Hepatocyte (in vitro differentiated cells): ENCODE measurements around the gene ASGR1. TPM values are rescaled to one million over a fixed set of nuclear protein-coding genes. Genes with fewer than 3 reads are reported as not detected.

Experiments
- DNase-seq: peaks from one replicate; pipeline ENCODE4 v3.0.0-alpha.2; 2016; ENCODE audit warnings: low spot score
- H2AFZ ChIP-seq: fragments of 200-600 bp; sonication (generic); 2 replicates; pipeline ENCODE4 v1.6.0; 2016; ENCODE audit warnings: antibody characterized with exemption, mild to moderate bottlenecking
- H3K27ac ChIP-seq: fragments of 200-600 bp; sonication (generic); 2 replicates; pipeline ENCODE4 v1.5.1; 2016; ENCODE audit warnings: mild to moderate bottlenecking
- H3K27me3 ChIP-seq: fragments of 200-600 bp; sonication (generic); 2 replicates; pipeline ENCODE4 v1.6.1; 2016
- H3K36me3 ChIP-seq: fragments of 200-600 bp; sonication (generic); replicated peaks from 2 replicates; pipeline ENCODE4 v1.5.1; 2016; ENCODE audit warnings: low read depth; ENCODE audit not compliant: insufficient read depth
- H3K4me1 ChIP-seq: fragments of 200-600 bp; sonication (generic); 2 replicates; pipeline ENCODE4 v1.5.1; 2016; ENCODE audit warnings: mild to moderate bottlenecking, moderate library complexity; ENCODE audit not compliant: insufficient read depth
- H3K4me2 ChIP-seq: fragments of 200-600 bp; sonication (generic); 2 replicates; pipeline ENCODE4 v1.6.0; 2016
- H3K4me3 ChIP-seq: fragments of 200-600 bp; sonication (generic); 2 replicates; pipeline ENCODE4 v1.5.1; 2016; ENCODE audit warnings: mild to moderate bottlenecking
- H3K79me2 ChIP-seq: fragments of 200-600 bp; sonication (generic); 2 replicates; pipeline ENCODE4 v1.6.0; 2017; ENCODE audit warnings: mild to moderate bottlenecking
- H3K9me2 ChIP-seq: fragments of 200-600 bp; sonication (generic); replicated peaks from 2 replicates; pipeline ENCODE4 v1.6.0; 2017; ENCODE audit warnings: mild to moderate bottlenecking; ENCODE audit not compliant: insufficient read depth
- H3K9me3 ChIP-seq: fragments of 200-600 bp; sonication (generic); 2 replicates; pipeline ENCODE4 v1.5.1; 2016; ENCODE audit warnings: low read depth, mild to moderate bottlenecking
- H4K20me1 ChIP-seq: fragments of 200-600 bp; sonication (generic); 2 replicates; pipeline ENCODE4 v1.6.0; 2016; ENCODE audit warnings: mild to moderate bottlenecking; ENCODE audit not compliant: insufficient read depth, poor library complexity, severe bottlenecking
- EZH2 ChIP-seq: fragments of 200-600 bp; sonication (generic); IDR thresholded peaks from 2 replicates; pipeline ENCODE4 v1.6.1; 2016; ENCODE audit warnings: antibody characterized with exemption, mild to moderate bottlenecking, borderline replicate concordance
- EZH2phosphoT487 ChIP-seq: fragments of 200-600 bp; sonication (generic); IDR thresholded peaks from one replicate; pipeline ENCODE4 v1.6.1; 2018; ENCODE audit warnings: antibody characterized with exemption, mild to moderate bottlenecking, low read depth, moderate library complexity; ENCODE audit not compliant: unreplicated experiment, severe bottlenecking
- WGBS: methylation state at CpG from one replicate; pipeline ENCODE4 v1.1.6; 2016; ENCODE audit warnings: low lambda C conversion rate; ENCODE audit errors: missing lambda C conversion rate; 5-methylcytosine and 5-hydroxymethylcytosine counted together
- polyA plus RNA-seq: library from polyadenylated mRNA; unstranded; fragments of >200 nt; fragmentation: Nextera tagmentation; extraction: Ambion mirVana; gene quantifications from 2 replicates; pipeline ENCODE4 v1.2.1, GENCODE V29; 2016
- total RNA-seq: library from RNA; depleted of rRNA; stranded (reverse); fragments of >200 nt; gene quantifications from 2 replicates; pipeline ENCODE4 v1.2.3, GENCODE V29; 2014
- TF ChIP-seq, protein P1 (sequence below): fragments of 200-600 bp; sonication (generic); IDR thresholded peaks from 2 replicates; pipeline ENCODE4 v1.5.1; 2016; ENCODE audit warnings: antibody characterized with exemption, mild to moderate bottlenecking; ENCODE audit not compliant: poor library complexity

Gene ASGR1
- total and polyA plus RNA-seq, 2 experiments from 2014 or later, result 74.0 to 140 TPM

DNA sequence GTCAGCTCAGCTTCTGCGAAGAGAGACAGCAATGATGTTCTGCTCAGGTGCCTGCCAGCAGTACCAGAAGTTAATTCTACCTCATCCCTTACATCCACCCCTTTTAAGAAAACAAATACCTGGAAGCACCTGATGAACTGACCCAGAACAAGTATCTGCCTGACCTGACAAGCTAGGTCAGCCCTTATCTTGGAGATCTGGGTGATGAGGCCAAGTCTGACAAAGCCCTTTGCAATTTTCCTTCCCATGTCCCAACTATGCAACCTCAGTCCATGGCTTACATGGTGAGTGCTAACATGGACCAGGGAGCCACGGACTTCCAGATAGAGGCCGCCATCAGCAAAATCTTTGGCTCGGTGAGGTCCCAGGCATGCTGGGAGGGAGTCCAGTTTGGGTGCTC, 44.2 kb upstream of the ASGR1 start:
- peaks cover 4% of the 10 kb centered on the region for H4K20me1 ChIP-seq
- no peaks in the 10 kb centered on the region for H3K36me3 ChIP-seq

DNA sequence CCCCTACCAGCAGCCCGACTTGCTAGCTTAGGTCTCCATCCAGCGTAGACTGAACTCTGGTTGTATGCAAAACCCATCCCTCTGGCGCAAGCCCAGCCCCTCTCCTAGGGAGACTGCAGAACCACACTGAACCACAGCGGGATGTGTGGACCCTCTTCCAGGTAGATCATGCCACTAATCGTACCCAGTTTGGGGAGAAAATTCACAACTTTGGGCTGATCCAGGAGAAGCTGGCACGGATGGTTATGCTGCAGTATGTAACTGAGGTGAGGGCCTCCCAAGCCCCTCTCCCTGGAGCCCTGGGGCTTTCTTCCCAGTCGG, 43.8 kb upstream of the ASGR1 start:
- no peak overlapping the region for H2AFZ ChIP-seq
- H3K9me3 ChIP-seq, result no peaks in the 10 kb centered on the region
- TF ChIP-seq EZH2phosphoT487, result no peak
- TF ChIP-seq, protein P1, sequence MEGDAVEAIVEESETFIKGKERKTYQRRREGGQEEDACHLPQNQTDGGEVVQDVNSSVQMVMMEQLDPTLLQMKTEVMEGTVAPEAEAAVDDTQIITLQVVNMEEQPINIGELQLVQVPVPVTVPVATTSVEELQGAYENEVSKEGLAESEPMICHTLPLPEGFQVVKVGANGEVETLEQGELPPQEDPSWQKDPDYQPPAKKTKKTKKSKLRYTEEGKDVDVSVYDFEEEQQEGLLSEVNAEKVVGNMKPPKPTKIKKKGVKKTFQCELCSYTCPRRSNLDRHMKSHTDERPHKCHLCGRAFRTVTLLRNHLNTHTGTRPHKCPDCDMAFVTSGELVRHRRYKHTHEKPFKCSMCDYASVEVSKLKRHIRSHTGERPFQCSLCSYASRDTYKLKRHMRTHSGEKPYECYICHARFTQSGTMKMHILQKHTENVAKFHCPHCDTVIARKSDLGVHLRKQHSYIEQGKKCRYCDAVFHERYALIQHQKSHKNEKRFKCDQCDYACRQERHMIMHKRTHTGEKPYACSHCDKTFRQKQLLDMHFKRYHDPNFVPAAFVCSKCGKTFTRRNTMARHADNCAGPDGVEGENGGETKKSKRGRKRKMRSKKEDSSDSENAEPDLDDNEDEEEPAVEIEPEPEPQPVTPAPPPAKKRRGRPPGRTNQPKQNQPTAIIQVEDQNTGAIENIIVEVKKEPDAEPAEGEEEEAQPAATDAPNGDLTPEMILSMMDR, result no peak
- no peak for TF ChIP-seq EZH2
- H3K4me2 ChIP-seq, result no peak overlapping the region
- H3K9me2 ChIP-seq, result no peaks in the 10 kb centered on the region
- no peaks in the 10 kb centered on the region for H3K36me3 ChIP-seq
- 85% methylated on average over 7 of the region's 7 CpGs for WGBS
- peaks cover 30% of the 10 kb centered on the region for H3K79me2 ChIP-seq
- H3K27me3 ChIP-seq, result no peaks in the 10 kb centered on the region
- H4K20me1 ChIP-seq, result peaks cover 3% of the 10 kb centered on the region
- no peak overlapping the region for H3K4me3 ChIP-seq
- H3K4me1 ChIP-seq, result peaks cover 27% of the 10 kb centered on the region
- DNase-seq, result no peak
- no peak overlapping the region for H3K27ac ChIP-seq

More for the DNA sequence above, 44.2 kb upstream of the ASGR1 start:
- DNase-seq, result no peak
- Histone ChIP-seq H3K27ac (no peak overlapping the region), H3K9me2 (no peaks in the 10 kb centered on the region), H2AFZ (no peak overlapping the region), H3K4me2 (no peak overlapping the region), H3K4me3 (no peak overlapping the region), H3K9me3 (no peaks in the 10 kb centered on the region), H3K27me3 (no peaks in the 10 kb centered on the region), H3K4me1 (peaks cover 23% of the 10 kb centered on the region), H3K79me2 (peaks cover 26% of the 10 kb centered on the region)
- TF ChIP-seq EZH2phosphoT487 (no peak), EZH2 (no peak)
- TF ChIP-seq, protein P1, result no peak
- 88% methylated on average over 4 of the region's 4 CpGs for WGBS

DNA sequence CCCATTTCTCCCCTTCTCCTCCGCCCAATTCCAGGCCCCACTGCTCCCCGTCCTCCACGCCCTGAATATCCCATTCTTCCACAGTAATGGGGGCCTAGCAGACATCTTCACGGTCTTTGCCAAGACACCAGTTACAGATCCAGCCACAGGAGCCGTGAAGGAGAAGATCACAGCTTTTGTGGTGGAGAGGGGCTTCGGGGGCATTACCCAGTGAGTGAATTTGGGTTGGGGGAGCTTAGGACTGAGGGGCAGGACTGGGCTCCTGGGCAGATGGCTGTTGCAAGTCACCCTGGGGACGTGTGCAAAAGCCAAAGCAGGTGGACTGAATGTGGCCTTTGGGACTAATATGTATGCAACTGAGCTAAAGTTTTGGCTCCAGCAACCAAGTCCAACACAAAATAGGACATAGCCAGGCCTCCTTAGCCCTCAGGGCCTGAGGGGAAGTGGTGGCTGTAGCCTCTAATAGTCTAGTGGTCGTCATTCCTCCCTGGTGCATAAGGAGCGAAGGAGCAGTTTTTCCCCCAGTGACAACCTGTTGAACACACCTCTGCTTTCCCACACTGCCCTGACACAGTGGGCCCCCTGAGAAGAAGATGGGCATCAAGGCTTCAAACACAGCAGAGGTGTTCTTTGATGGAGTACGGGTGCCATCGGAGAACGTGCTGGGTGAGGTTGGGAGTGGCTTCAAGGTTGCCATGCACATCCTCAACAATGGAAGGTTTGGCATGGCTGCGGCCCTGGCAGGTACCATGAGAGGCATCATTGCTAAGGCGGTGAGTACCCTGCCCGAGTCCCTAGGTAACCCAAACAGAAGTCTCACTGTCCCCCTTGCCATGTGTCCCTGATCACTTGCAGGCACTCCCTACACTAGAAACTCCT, 43.2 kb upstream of the ASGR1 start:
- Histone ChIP-seq H3K4me1 (peaks cover 31% of the 10 kb centered on the region), H3K36me3 (no peaks in the 10 kb centered on the region), H2AFZ (no peak overlapping the region), H4K20me1 (no peaks in the 10 kb centered on the region), H3K27ac (no peak overlapping the region), H3K9me3 (no peaks in the 10 kb centered on the region), H3K9me2 (no peaks in the 10 kb centered on the region), H3K27me3 (no peaks in the 10 kb centered on the region), H3K4me3 (no peak overlapping the region), H3K4me2 (no peak overlapping the region), H3K79me2 (peaks cover 34% of the 10 kb centered on the region)
- WGBS, result 92% methylated on average over 15 of the region's 15 CpGs
- TF ChIP-seq, protein P1, result no peak
- TF ChIP-seq EZH2 (no peak), EZH2phosphoT487 (no peak)
- no peak for DNase-seq
